ENCODE results near the gene OPTC. TPM values are rescaled to one million over a fixed set of nuclear protein-coding genes. Genes with fewer than 3 reads are reported as not detected.

OPTC gene
- total RNA-seq, 1 experiment from 2014 or later = not detected

- Histone ChIP-seq H3K79me2 (ENCODE audit: low read length) (no peaks in the 10 kb centered on the region), H3K9me2 (replicated peaks; ENCODE audit: insufficient read depth, low read length) (no peaks in the 10 kb centered on the region), H4K20me1 (ENCODE audit: insufficient read depth, low read depth, low read length) (no peaks in the 10 kb centered on the region), H3K9me3 (ENCODE audit: low read length) (no peaks in the 10 kb centered on the region), H3K4me1 (ENCODE audit: low read length) (no peaks in the 10 kb centered on the region), H3K27ac (ENCODE audit: low read length) (no peak overlapping the region), H3K4me2 (ENCODE audit: low read depth, low read length, poor library complexity, severe bottlenecking) (no peak overlapping the region), H3K36me3 (ENCODE audit: insufficient read depth, low read length) (no peaks in the 10 kb centered on the region), H3K27me3 (ENCODE audit: low read length) (no peaks in the 10 kb centered on the region), H2AFZ (ENCODE audit: low read length) (no peak overlapping the region), H3K9ac (ENCODE audit: low read length) (no peak overlapping the region), H3K4me3 (ENCODE audit: low read length) (no peak overlapping the region)
- no peak for DNase-seq
Observed at GRCh38 chr1:203528063-203528462, 34.1 kb downstream of the OPTC start.

GRCh38 chr1:203528976-203529835 is 35.3 kb downstream of the OPTC start:
- no peak for DNase-seq

GRCh38 chr1:203531063-203531462 is 37.1 kb downstream of the OPTC start:
- H3K9me2 ChIP-seq (replicated peaks; ENCODE audit: insufficient read depth, low read length) = no peaks in the 10 kb centered on the region
- no peak overlapping the region for H3K9ac ChIP-seq (ENCODE audit: low read length)
- H3K27me3 ChIP-seq (ENCODE audit: low read length) = 0 out of 2 replicates have a peak, but pooled peaks cover 3% of the 10 kb centered on the region
- no peak overlapping the region for H3K27ac ChIP-seq (ENCODE audit: low read length)
- no peaks in the 10 kb centered on the region for H3K79me2 ChIP-seq (ENCODE audit: low read length)
- no peaks in the 10 kb centered on the region for H3K4me1 ChIP-seq (ENCODE audit: low read length)
- DNase-seq = no peak
- no peak overlapping the region for H3K4me2 ChIP-seq (ENCODE audit: low read depth, low read length, poor library complexity, severe bottlenecking)
- no peaks in the 10 kb centered on the region for H3K9me3 ChIP-seq (ENCODE audit: low read length)
- H3K4me3 ChIP-seq (ENCODE audit: low read length) = no peak overlapping the region
- no peaks in the 10 kb centered on the region for H4K20me1 ChIP-seq (ENCODE audit: insufficient read depth, low read depth, low read length)
- no peaks in the 10 kb centered on the region for H3K36me3 ChIP-seq (ENCODE audit: insufficient read depth, low read length)
- no peak overlapping the region for H2AFZ ChIP-seq (ENCODE audit: low read length)

More at GRCh38 chr1:203528976-203529835, 35.3 kb downstream of the OPTC start:
- Histone ChIP-seq H3K79me2 (ENCODE audit: low read length) (no peaks in the 10 kb centered on the region), H3K9ac (ENCODE audit: low read length) (no peak overlapping the region), H3K36me3 (ENCODE audit: insufficient read depth, low read length) (no peaks in the 10 kb centered on the region), H3K9me2 (replicated peaks; ENCODE audit: insufficient read depth, low read length) (no peaks in the 10 kb centered on the region), H3K4me3 (ENCODE audit: low read length) (no peak overlapping the region), H4K20me1 (ENCODE audit: insufficient read depth, low read depth, low read length) (no peaks in the 10 kb centered on the region), H3K4me1 (ENCODE audit: low read length) (no peaks in the 10 kb centered on the region), H3K27me3 (ENCODE audit: low read length) (0 out of 2 replicates have a peak, but pooled peaks cover under 1% of the 10 kb centered on the region), H3K9me3 (ENCODE audit: low read length) (no peaks in the 10 kb centered on the region), H3K27ac (ENCODE audit: low read length) (no peak overlapping the region), H2AFZ (ENCODE audit: low read length) (no peak overlapping the region), H3K4me2 (ENCODE audit: low read depth, low read length, poor library complexity, severe bottlenecking) (no peak overlapping the region)

- no peaks in the 10 kb centered on the region for H4K20me1 ChIP-seq (ENCODE audit: insufficient read depth, low read depth, low read length)
- no peak overlapping the region for H3K4me2 ChIP-seq (ENCODE audit: low read depth, low read length, poor library complexity, severe bottlenecking)
Observed at GRCh38 chr1:203534012-203534411, 40.1 kb downstream of the OPTC start.

GRCh38 chr1:203534526-203534925 is 40.6 kb downstream of the OPTC start:
- no peak for DNase-seq
- no peak overlapping the region for H2AFZ ChIP-seq (ENCODE audit: low read length)

More at GRCh38 chr1:203534012-203534411, 40.1 kb downstream of the OPTC start:
- no peak for DNase-seq
- Histone ChIP-seq H3K9ac (ENCODE audit: low read length) (no peak overlapping the region), H3K9me2 (replicated peaks; ENCODE audit: insufficient read depth, low read length) (no peaks in the 10 kb centered on the region), H3K36me3 (ENCODE audit: insufficient read depth, low read length) (no peaks in the 10 kb centered on the region), H3K27me3 (ENCODE audit: low read length) (0 out of 2 replicates have a peak, but pooled peaks cover 3% of the 10 kb centered on the region), H3K79me2 (ENCODE audit: low read length) (no peaks in the 10 kb centered on the region), H3K4me1 (ENCODE audit: low read length) (no peaks in the 10 kb centered on the region), H3K27ac (ENCODE audit: low read length) (no peak overlapping the region), H2AFZ (ENCODE audit: low read length) (no peak overlapping the region), H3K9me3 (ENCODE audit: low read length) (no peaks in the 10 kb centered on the region), H3K4me3 (ENCODE audit: low read length) (no peak overlapping the region)

GRCh38 chr1:203536575-203536974 is 42.6 kb downstream of the OPTC start:
- H3K27ac ChIP-seq (ENCODE audit: low read length) = no peak overlapping the region
- no peaks in the 10 kb centered on the region for H3K36me3 ChIP-seq (ENCODE audit: insufficient read depth, low read length)
- H3K9ac ChIP-seq (ENCODE audit: low read length) = no peak overlapping the region
- H3K27me3 ChIP-seq (ENCODE audit: low read length) = 0 out of 2 replicates have a peak, but pooled peaks cover 3% of the 10 kb centered on the region
- H3K9me3 ChIP-seq (ENCODE audit: low read length) = no peaks in the 10 kb centered on the region
- H3K4me3 ChIP-seq (ENCODE audit: low read length) = no peak overlapping the region
- H3K4me2 ChIP-seq (ENCODE audit: low read depth, low read length, poor library complexity, severe bottlenecking) = no peak overlapping the region
- no peak for DNase-seq
- H2AFZ ChIP-seq (ENCODE audit: low read length) = no peak overlapping the region
- no peaks in the 10 kb centered on the region for H3K4me1 ChIP-seq (ENCODE audit: low read length)
- H3K79me2 ChIP-seq (ENCODE audit: low read length) = no peaks in the 10 kb centered on the region
- no peaks in the 10 kb centered on the region for H4K20me1 ChIP-seq (ENCODE audit: insufficient read depth, low read depth, low read length)
- no peaks in the 10 kb centered on the region for H3K9me2 ChIP-seq (replicated peaks; ENCODE audit: insufficient read depth, low read length)

More at GRCh38 chr1:203534526-203534925, 40.6 kb downstream of the OPTC start:
- Histone ChIP-seq H3K9me2 (replicated peaks; ENCODE audit: insufficient read depth, low read length) (no peaks in the 10 kb centered on the region), H3K79me2 (ENCODE audit: low read length) (no peaks in the 10 kb centered on the region), H3K27me3 (ENCODE audit: low read length) (0 out of 2 replicates have a peak, but pooled peaks cover 3% of the 10 kb centered on the region), H3K9me3 (ENCODE audit: low read length) (no peaks in the 10 kb centered on the region), H3K9ac (ENCODE audit: low read length) (no peak overlapping the region), H4K20me1 (ENCODE audit: insufficient read depth, low read depth, low read length) (no peaks in the 10 kb centered on the region), H3K4me1 (ENCODE audit: low read length) (no peaks in the 10 kb centered on the region), H3K27ac (ENCODE audit: low read length) (no peak overlapping the region), H3K4me3 (ENCODE audit: low read length) (no peak overlapping the region), H3K36me3 (ENCODE audit: insufficient read depth, low read length) (no peaks in the 10 kb centered on the region), H3K4me2 (ENCODE audit: low read depth, low read length, poor library complexity, severe bottlenecking) (no peak overlapping the region)

- no peak overlapping the region for H2AFZ ChIP-seq (ENCODE audit: low read length)
- H3K27me3 ChIP-seq (ENCODE audit: low read length) = 0 out of 2 replicates have a peak, but pooled peaks cover 3% of the 10 kb centered on the region
- H3K4me2 ChIP-seq (ENCODE audit: low read depth, low read length, poor library complexity, severe bottlenecking) = no peak overlapping the region
- H3K9me3 ChIP-seq (ENCODE audit: low read length) = no peaks in the 10 kb centered on the region
- no peaks in the 10 kb centered on the region for H4K20me1 ChIP-seq (ENCODE audit: insufficient read depth, low read depth, low read length)
- H3K4me3 ChIP-seq (ENCODE audit: low read length) = no peak overlapping the region
- H3K79me2 ChIP-seq (ENCODE audit: low read length) = no peaks in the 10 kb centered on the region
- H3K36me3 ChIP-seq (ENCODE audit: insufficient read depth, low read length) = no peaks in the 10 kb centered on the region
- no peaks in the 10 kb centered on the region for H3K4me1 ChIP-seq (ENCODE audit: low read length)
- H3K9ac ChIP-seq (ENCODE audit: low read length) = no peak overlapping the region
- H3K27ac ChIP-seq (ENCODE audit: low read length) = no peak overlapping the region
- H3K9me2 ChIP-seq (replicated peaks; ENCODE audit: insufficient read depth, low read length) = no peaks in the 10 kb centered on the region
- no peak for DNase-seq
Observed at GRCh38 chr1:203536980-203537455, 43.1 kb downstream of the OPTC start.

GRCh38 chr1:203537806-203538464 is 44.0 kb downstream of the OPTC start:
- no peak overlapping the region for H2AFZ ChIP-seq (ENCODE audit: low read length)
- H3K4me2 ChIP-seq (ENCODE audit: low read depth, low read length, poor library complexity, severe bottlenecking) = no peak overlapping the region
- no peaks in the 10 kb centered on the region for H3K9me3 ChIP-seq (ENCODE audit: low read length)
- no peak overlapping the region for H3K27ac ChIP-seq (ENCODE audit: low read length)
- no peaks in the 10 kb centered on the region for H3K9me2 ChIP-seq (replicated peaks; ENCODE audit: insufficient read depth, low read length)
- 0 out of 2 replicates have a peak, but pooled peaks cover 3% of the 10 kb centered on the region for H3K27me3 ChIP-seq (ENCODE audit: low read length)
- H3K4me3 ChIP-seq (ENCODE audit: low read length) = no peak overlapping the region
- no peaks in the 10 kb centered on the region for H3K4me1 ChIP-seq (ENCODE audit: low read length)
- no peak overlapping the region for H3K9ac ChIP-seq (ENCODE audit: low read length)
- DNase-seq = no peak
- H3K36me3 ChIP-seq (ENCODE audit: insufficient read depth, low read length) = no peaks in the 10 kb centered on the region
- H3K79me2 ChIP-seq (ENCODE audit: low read length) = no peaks in the 10 kb centered on the region
- no peaks in the 10 kb centered on the region for H4K20me1 ChIP-seq (ENCODE audit: insufficient read depth, low read depth, low read length)
